Measurements from ENCODE around the gene NXN.
"Not testable (repeated sequence)": the region's sequence is repeated elsewhere in the genome, so short reads cannot be mapped to it uniquely, and the experiment has no call there.

Gene NXN

GRCh38 chr17:759964-760363, 219.6 kb downstream of the NXN start:
- no peak for DNase-seq (ENCODE audit: low read depth)

- not testable (repeated sequence) for DNase-seq (ENCODE audit: low read depth)
Observed at GRCh38 chr17:756010-756567, 223.5 kb downstream of the NXN start.

- not testable (repeated sequence) for DNase-seq (ENCODE audit: low read depth)
Observed at GRCh38 chr17:755319-755961, 224.1 kb downstream of the NXN start.

GRCh38 chr17:753418-753817, 226.2 kb downstream of the NXN start:
- no peak for DNase-seq (ENCODE audit: low read depth)

GRCh38 chr17:752620-753219, 226.9 kb downstream of the NXN start:
- no peak for DNase-seq (ENCODE audit: low read depth)

GRCh38 chr17:752002-752619, 227.5 kb downstream of the NXN start, which contains the start of gene GEMIN4:
TSS of gene GEMIN4 (minus strand) at chr17:752264. CDS start at chr17:752142, 122 bp downstream.
- DNase-seq (ENCODE audit: low read depth) = peak; percentile 96

- peak; percentile 37 for DNase-seq (ENCODE audit: low read depth)
Observed at GRCh38 chr17:751269-752001, 228.1 kb downstream of the NXN start.

GRCh38 chr17:750431-751037, 229.0 kb downstream of the NXN start:
- DNase-seq (ENCODE audit: low read depth) = no peak

GRCh38 chr17:749359-749758, 230.2 kb downstream of the NXN start:
- not testable (repeated sequence) for DNase-seq (ENCODE audit: low read depth)
